Activated T-helper 1 cell treated with anti-CD3 and anti-CD28 coated beads, Interleukin-12 subunit alpha, Interleukin-12 subunit beta, Interleukin-2, Interleukin-4 antibody, amounts not matched to agents 30 ng/mL and 10 ng/mL and 1 ng/mL, durations not matched to agents 14 hours and 24 hours and 36 hours (primary cell): Measurements from ENCODE around the gene ZNF740. TPM values are rescaled to one million over a fixed set of nuclear protein-coding genes. Genes with fewer than 3 reads are reported as not detected.
"Not testable (repeated sequence)": the region's sequence is repeated elsewhere in the genome, so short reads cannot be mapped to it uniquely, and the experiment has no call there.

Experiments used
- DNase-seq: peaks from one replicate; pipeline ENCODE4 v3.0.0; 2021; ENCODE audit warnings: low spot score
- H3K27ac Mint-ChIP-seq: one replicate; pipeline ENCODE4 v1.8.0; 2021; ENCODE audit warnings: mild to moderate bottlenecking, mixed read lengths
- H3K27me3 Mint-ChIP-seq: one replicate; pipeline ENCODE4 v1.8.0; 2022; ENCODE audit warnings: mild to moderate bottlenecking, moderate library complexity, mixed read lengths; ENCODE audit not compliant: insufficient read depth
- H3K36me3 Mint-ChIP-seq: one replicate; pipeline ENCODE4 v1.8.0; 2021; ENCODE audit warnings: low read depth, mixed read lengths
- H3K4me1 Mint-ChIP-seq: one replicate; pipeline ENCODE4 v1.8.0; 2021; ENCODE audit warnings: low read depth, mixed read lengths
- H3K4me3 Mint-ChIP-seq: one replicate; pipeline ENCODE4 v1.8.0; 2021; ENCODE audit warnings: mild to moderate bottlenecking, moderate library complexity, mixed read lengths
- H3K9me3 Mint-ChIP-seq: one replicate; pipeline ENCODE4 v1.8.0; 2021; ENCODE audit warnings: mixed read lengths
- intact Hi-C: fragments of 100-400 bp; cut with micrococcal nuclease; formaldehyde crosslinking; loops from one replicate; pipeline ENCODE4 v1.15.1; 2024
- total RNA-seq: library from RNA; stranded (reverse); gene quantifications from 2 replicates; pipeline ENCODE4 v1.2.3, GENCODE V29; 2022

The ZNF740 gene
- total RNA-seq, 1 donor from 2014 or later, result 52.8 TPM

DNA sequence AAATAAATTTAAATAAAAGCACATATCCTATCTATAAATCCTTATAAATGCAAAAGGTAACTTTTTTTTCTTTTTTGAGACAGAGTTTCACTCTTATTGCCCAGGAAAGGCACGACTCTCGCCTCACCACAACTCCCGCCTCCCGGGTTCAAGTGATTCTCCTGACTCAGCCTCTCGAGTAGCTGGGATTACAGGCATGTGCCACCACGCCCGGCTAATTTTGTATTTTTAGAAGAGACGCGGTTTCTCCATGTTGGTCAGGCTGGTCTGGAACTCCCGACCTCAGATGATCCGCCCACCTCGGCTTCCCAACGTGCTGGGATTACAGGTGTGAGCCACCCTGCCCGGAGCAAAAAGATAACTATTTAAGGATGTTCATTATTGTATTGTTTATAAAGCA lies 1.7 kb upstream of the ZNF740 start:
- Mint-ChIP-seq H3K27ac (peak overlapping the region; percentile 99), H3K4me3 (peak overlapping the region; percentile 88), H3K36me3 (peaks cover 24% of the 10 kb centered on the region), H3K4me1 (peaks cover 48% of the 10 kb centered on the region)
- DNase-seq, intact Hi-C loops, H3K27me3 Mint-ChIP-seq, H3K9me3 Mint-ChIP-seq: not testable (repeated sequence)

DNA sequence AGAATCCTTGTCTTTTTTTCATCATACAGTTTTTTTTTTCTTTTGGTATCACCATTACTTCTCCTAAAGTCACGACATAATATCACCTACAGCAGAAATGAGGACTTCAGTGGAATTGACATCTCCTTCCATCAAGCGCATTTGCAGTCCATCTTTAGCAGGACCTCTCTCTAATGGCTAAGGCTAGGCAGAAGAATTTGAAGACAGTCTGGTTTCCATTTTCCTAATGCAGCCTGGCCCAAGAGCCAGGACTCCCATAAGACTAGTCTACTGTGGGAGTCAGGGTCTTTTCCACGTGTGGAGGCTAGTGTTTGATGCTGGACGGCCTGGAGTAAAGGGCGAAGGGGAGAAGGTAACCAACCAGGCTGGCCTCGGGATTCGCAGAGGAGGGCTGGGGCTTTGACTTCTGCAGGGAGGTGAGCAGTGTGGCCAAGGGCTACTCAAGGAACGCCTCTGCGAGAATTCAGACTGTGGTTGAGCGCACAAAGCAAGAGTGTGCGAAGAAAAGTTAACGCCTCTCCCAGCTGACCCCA lies 769 bp upstream of the ZNF740 start:
- no peak for DNase-seq
- Mint-ChIP-seq H3K4me1 (peaks cover 55% of the 10 kb centered on the region), H3K36me3 (peaks cover 29% of the 10 kb centered on the region)

DNA sequence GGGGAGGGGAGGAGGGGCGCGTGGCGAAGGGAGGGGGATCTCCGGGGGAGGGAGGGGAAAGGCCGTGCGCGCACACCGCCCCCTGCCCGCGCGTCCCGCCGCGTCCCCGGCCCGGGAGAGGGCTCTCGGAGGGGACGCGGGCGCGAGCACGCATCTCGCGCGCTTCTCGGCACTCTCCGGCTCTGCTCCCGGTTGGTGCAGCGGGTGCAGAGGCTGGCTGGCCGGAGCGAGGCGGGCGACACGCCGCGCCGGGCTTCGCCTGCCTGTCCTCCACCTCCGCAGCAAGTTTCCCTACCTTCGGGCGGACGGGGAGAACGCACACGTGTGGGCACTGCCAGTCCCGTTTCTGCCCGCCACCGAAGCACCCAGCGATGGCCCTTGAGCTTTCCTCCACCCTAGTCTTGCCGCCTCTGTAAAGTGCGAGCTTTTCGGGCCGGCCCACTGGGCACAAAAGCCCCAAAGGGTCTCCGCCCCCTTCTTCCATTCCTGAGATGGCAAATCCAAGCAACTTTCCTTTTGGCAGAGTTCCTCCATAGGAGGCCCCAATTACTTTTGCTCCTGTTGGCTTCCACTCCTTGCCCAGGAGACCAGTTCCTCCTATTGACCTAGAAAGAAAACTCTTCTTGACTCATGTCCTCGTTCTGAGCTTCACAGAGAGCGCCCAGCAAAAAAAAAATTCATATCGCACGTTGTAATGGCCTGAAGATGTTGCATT lies 566 bp downstream of the ZNF740 start:
- peak overlapping the region; percentile 86 for H3K4me3 Mint-ChIP-seq
- peaks cover 41% of the 10 kb centered on the region for H3K36me3 Mint-ChIP-seq
- peak overlapping the region; percentile 88 for H3K27ac Mint-ChIP-seq
- peaks cover 46% of the 10 kb centered on the region for H3K4me1 Mint-ChIP-seq
- peak; percentile 73 for DNase-seq
- intact Hi-C loops, result loop anchor here (1.0 kb wide), 13 partner anchors 19 to 320 kb away; partner anchors contain the start of genes AAAS, EIF4B, ESPL1 and MYG1
- H3K9me3 Mint-ChIP-seq, result no peaks in the 10 kb centered on the region
- no peaks in the 10 kb centered on the region for H3K27me3 Mint-ChIP-seq

More for the DNA sequence above, 769 bp upstream of the ZNF740 start:
- Mint-ChIP-seq H3K9me3 (no peaks in the 10 kb centered on the region), H3K4me3 (peak overlapping the region; percentile 88), H3K27ac (peak overlapping the region; percentile 99), H3K27me3 (no peaks in the 10 kb centered on the region)
- intact Hi-C loops, result loop anchor here (1.0 kb wide), 12 partner anchors 20 to 272 kb away; partner anchors contain the start of genes AAAS, EIF4B, ESPL1 and MYG1

DNA sequence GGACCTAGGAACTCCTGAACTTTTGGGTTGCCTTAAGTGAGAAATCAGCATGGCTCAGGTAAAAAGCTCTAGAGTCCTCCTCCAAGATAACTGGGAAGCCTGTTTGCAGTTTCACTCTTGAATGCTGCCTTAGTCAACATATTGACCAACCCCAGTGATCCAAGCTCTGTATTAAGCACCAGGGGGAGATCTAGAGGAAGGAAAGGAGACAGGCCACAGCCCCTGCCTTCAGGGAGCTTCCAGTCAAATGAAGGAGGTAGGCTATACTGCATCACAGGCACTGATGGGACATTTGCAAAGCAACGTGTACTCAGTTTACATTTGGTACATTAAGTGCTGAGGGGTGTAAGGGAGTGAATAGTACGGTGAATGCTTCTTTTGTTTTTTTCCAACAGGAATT lies 1.4 kb downstream of the ZNF740 start:
- H3K9me3 Mint-ChIP-seq, result no peaks in the 10 kb centered on the region
- no peaks in the 10 kb centered on the region for H3K27me3 Mint-ChIP-seq
- DNase-seq, result no peak
- intact Hi-C loops, result loop anchor here (1.0 kb wide), 1 partner anchor 319 kb away; the partner anchor contains the start of gene TARBP2
- H3K4me3 Mint-ChIP-seq, result peak overlapping the region; percentile 86
- H3K27ac Mint-ChIP-seq, result peak overlapping the region; percentile 88
- H3K36me3 Mint-ChIP-seq, result peaks cover 48% of the 10 kb centered on the region
- H3K4me1 Mint-ChIP-seq, result peaks cover 46% of the 10 kb centered on the region

DNA sequence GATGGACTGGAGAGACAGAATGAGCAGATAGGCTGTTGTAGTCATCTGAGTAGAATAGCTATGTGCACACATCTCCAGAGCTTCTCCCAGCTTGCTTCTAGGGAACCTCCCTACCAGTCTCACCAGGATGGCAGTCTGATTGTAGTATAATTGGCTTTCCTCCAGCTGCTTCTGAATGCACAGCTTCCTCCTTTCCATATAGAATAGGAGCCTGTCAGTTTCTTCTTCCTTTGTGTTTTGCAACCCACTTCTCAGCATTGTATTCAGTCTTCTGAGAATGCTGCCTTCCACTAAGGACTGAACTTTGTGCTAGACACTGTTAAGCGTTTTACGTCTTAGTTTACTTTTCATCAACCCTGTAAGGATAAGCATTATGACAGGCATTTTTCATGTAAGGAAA lies 2.4 kb downstream of the ZNF740 start:
- Mint-ChIP-seq H3K27me3 (no peaks in the 10 kb centered on the region), H3K9me3 (no peaks in the 10 kb centered on the region), H3K36me3 (peaks cover 57% of the 10 kb centered on the region), H3K27ac (no peak overlapping the region), H3K4me3 (peak overlapping the region; percentile 86), H3K4me1 (peaks cover 46% of the 10 kb centered on the region)
- intact Hi-C loops, result no loop called here
- no peak for DNase-seq

DNA sequence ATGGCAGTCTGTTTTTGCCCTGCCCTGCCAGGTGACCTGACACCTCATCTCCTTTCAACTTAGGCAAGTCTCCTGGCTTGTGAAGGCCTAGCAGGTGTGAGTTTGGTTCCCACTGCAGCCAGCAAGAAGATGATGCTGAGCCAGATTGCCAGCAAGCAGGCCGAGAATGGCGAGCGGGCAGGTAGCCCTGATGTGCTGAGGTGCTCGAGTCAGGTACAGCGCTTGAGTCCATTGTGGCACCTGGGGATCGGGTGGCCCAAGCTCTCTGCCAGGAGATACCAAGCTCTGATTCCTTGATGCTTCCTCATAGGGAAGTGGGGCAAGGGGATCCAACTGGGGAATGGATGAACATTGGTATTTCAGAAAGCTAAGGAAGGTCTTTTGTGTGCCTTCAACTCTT lies 4.3 kb downstream of the ZNF740 start:
- Mint-ChIP-seq H3K27me3 (no peaks in the 10 kb centered on the region), H3K4me3 (no peak overlapping the region), H3K27ac (no peak overlapping the region), H3K4me1 (peaks cover 38% of the 10 kb centered on the region), H3K9me3 (no peaks in the 10 kb centered on the region), H3K36me3 (peaks cover 63% of the 10 kb centered on the region)
- no peak for DNase-seq
- intact Hi-C loops, result no loop called here

DNA sequence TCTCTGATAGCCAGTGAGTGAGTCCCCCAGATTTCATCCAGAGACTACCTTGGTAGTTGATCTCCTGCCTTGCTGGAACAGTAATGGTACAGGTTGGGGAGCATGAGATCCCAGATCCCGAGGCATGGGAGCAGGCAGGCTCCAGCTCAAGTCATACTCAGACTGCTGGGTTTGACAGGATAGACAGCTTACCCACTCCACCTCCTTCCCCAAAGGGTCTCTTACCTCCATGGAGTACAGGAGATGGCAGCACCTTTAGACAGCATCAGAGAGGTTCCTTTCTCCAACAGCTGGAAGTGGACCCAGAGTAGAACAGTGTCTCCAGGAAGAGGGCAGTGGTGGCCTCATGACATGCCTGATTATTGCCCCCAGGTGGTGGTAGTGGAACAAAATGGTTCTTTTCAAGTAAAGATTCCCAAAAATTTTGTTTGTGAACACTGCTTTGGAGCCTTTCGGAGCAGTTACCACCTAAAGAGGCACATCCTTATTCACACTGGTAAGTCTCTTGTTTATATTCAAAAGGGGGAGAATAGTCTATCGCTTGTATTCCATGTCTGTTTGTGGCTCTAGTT lies 5.1 kb downstream of the ZNF740 start:
- Mint-ChIP-seq H3K9me3 (no peaks in the 10 kb centered on the region), H3K36me3 (peaks cover 66% of the 10 kb centered on the region), H3K27me3 (no peaks in the 10 kb centered on the region), H3K4me1 (peaks cover 41% of the 10 kb centered on the region), H3K27ac (no peak overlapping the region), H3K4me3 (no peak overlapping the region)
- intact Hi-C loops, result no loop called here
- no peak for DNase-seq

DNA sequence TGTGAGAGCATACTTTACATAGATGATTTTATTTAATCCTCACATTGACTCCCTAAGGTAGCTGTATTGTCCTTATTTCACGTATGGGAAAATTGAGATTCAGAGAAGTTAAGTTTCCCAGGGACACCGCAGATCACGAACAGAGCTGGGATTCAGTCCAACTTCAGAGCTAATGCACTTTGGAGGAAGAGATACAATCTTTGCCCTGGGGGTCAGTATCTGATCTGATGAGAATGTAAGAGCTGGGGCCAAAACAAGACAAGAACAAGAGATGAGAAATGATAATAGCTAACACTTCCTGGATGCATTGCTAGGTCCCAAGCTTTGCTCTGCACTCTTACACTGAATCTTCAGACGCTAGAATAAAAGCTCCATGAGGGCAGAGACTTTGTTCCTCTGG lies 6.2 kb downstream of the ZNF740 start:
- Mint-ChIP-seq H3K36me3 (peaks cover 71% of the 10 kb centered on the region), H3K27me3 (no peaks in the 10 kb centered on the region)

DNA sequence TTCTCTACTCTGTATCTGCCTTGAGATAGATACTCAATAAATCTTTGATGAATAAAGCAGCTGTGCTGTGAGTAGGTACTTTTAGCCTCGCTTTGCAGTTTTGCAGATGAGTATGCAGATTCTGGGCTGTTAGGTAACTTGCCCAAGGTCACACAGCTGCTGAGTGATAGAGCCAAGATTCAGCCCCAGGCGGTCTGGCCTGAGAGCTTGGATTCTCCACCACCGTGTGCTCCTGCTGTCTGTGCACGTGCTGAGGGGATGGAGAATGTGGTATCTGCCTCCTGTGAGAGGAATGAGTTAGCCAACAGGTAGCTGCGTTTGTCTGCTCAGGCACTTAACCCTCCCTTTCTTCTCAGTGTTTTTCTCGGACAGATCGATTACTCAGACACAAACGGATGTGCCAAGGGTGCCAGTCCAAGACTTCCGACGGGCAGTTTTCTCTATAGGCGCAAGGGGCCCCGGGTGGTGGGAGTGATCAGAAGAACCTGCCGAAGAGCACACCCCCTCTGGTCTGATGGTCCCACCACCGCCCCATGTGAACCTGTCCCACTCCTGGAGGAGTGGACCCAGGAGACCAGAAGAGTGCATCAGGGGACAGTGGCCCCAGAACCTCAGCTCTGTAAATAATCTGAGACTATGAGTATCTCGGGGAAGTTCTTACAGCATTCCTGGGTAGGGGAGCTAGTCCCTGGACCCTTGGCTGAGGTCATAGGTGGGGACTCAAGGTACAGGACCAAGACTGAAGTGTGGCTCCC lies 6.8 kb downstream of the ZNF740 start:
- Mint-ChIP-seq H3K27ac (no peak overlapping the region), H3K9me3 (no peaks in the 10 kb centered on the region), H3K36me3 (peaks cover 71% of the 10 kb centered on the region), H3K4me3 (no peak overlapping the region), H3K4me1 (peaks cover 32% of the 10 kb centered on the region), H3K27me3 (no peaks in the 10 kb centered on the region)
- no peak for DNase-seq
- intact Hi-C loops, result no loop called here

More for the DNA sequence above, 6.2 kb downstream of the ZNF740 start:
- intact Hi-C loops, result no loop called here
- H3K27ac Mint-ChIP-seq, result no peak overlapping the region
- H3K4me1 Mint-ChIP-seq, result peaks cover 37% of the 10 kb centered on the region
- no peaks in the 10 kb centered on the region for H3K9me3 Mint-ChIP-seq
- H3K4me3 Mint-ChIP-seq, result no peak overlapping the region
- DNase-seq, result no peak

DNA sequence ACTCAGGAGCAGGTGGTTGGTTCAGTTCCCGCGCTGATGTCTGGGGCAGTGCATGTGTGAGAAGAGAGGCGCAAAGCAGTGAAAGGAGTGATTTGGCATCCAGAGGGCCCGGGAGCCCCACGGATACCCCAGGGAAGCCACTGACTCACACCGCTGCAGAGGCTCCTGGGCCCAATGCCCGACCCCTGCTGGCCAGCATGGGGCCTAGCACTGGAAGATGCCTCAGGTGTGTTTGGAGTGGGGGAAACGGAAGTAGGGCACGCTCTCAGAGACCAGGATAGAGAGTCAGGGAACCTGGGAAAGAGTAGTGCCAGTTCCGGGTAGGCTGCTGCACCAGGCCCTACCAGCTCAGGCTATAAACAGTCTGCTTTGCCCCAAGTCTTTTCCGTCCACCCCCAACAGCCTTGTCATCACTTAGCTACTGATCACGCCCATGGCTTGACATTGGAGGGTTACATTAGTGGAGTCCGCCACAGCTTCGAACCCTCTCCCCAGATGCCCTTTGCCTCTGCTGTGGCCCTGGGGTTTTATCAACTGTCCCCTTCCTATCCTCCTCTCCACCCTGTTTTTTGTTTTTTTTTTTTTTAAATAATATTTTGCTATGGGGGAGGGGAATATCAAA lies 9.7 kb downstream of the ZNF740 start:
- Mint-ChIP-seq H3K4me3 (no peak overlapping the region), H3K36me3 (peaks cover 73% of the 10 kb centered on the region), H3K4me1 (peaks cover 14% of the 10 kb centered on the region), H3K27me3 (no peaks in the 10 kb centered on the region), H3K27ac (no peak overlapping the region), H3K9me3 (no peaks in the 10 kb centered on the region)
- no peak for DNase-seq
- intact Hi-C loops, result loop anchor here (1.0 kb wide), 1 partner anchor 31 kb away; no protein-coding TSS in a partner anchor

DNA sequence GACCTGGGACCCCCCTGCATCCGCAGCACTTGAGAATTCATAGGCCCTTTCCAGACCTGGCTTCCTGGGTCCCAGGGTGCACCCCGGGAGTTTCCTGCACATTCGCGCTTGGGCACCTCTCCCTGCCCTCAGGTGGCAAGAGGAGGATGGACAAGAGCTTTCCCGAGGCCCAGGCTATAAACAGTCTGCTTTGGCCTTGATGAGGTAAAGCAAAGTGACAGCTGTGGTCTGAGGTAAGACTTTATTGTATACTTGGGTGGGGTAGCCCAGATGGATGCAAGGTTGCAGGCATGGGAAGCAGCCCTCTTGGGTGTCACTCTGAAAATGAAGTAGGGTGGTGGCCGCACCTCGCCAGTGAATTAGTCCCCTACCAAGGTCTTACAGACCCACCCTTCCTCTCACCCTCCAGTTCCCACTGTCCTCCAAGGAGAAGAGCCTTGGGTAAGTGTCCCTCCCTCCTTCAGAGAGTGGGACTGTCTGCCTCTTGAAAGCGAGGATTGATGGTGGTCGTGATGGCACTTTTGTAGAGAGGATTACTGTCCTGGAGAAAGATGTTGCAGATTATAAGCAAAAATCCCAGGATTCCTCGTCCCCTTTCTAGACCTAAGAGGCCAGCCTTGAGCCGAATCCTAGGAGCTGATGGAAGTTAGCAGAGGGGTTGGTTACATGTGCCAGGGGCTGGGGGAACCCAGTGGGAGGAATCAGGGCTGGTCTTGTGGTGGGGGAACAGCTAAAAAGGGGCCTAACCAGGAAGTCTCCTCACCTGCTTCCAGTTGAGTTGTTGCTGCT lies 10.8 kb downstream of the ZNF740 start:
- Mint-ChIP-seq H3K27me3 (no peaks in the 10 kb centered on the region), H3K4me1 (peaks cover 22% of the 10 kb centered on the region), H3K9me3 (no peaks in the 10 kb centered on the region), H3K27ac (no peak overlapping the region), H3K4me3 (no peak overlapping the region), H3K36me3 (peaks cover 73% of the 10 kb centered on the region)
- no peak for DNase-seq
- intact Hi-C loops, result no loop called here
